SK-N-SH (cell line): ENCODE data around the gene PRKACG.

ENCODE experiments used
- CTCF ChIP-seq: fragments of 200-600 bp; sonication (generic); IDR thresholded peaks from 2 replicates; pipeline ENCODE4 v1.6.1; 2017; ENCODE audit warnings: antibody characterized with exemption, mild to moderate bottlenecking, moderate library complexity
- EZH2phosphoT487 ChIP-seq: fragments of 200-600 bp; sonication (generic); IDR thresholded peaks from 2 replicates; pipeline ENCODE4 v1.6.1; 2017; ENCODE audit warnings: low read depth, mixed run types, mild to moderate bottlenecking, antibody characterized with exemption, moderate library complexity, borderline replicate concordance
- GABPA ChIP-seq: IDR thresholded peaks from 2 replicates; pipeline ENCODE4 v1.4.0; 2012; ENCODE audit warnings: low read depth, mild to moderate bottlenecking
- MXI1 ChIP-seq: IDR thresholded peaks from 2 replicates; pipeline ENCODE4 v1.6.1; 2012; ENCODE audit warnings: mild to moderate bottlenecking, low read depth, low read length, improper control_type of control experiment
- NFIC ChIP-seq: IDR thresholded peaks from 2 replicates; pipeline ENCODE4 v1.4.0; 2012; ENCODE audit warnings: borderline replicate concordance
- NRF1 ChIP-seq: IDR thresholded peaks from 2 replicates; pipeline ENCODE4 v1.6.1; 2012; ENCODE audit warnings: low read depth, mild to moderate bottlenecking, low read length
- POLR2AphosphoS5 ChIP-seq: IDR thresholded peaks from 2 replicates; pipeline ENCODE4 v1.6.1; 2012; ENCODE audit warnings: low read depth, low read length
- RFX5 ChIP-seq: IDR thresholded peaks from 2 replicates; pipeline ENCODE4 v1.6.1; 2012; ENCODE audit warnings: mild to moderate bottlenecking, improper control_type of control experiment, low read length
- USF2 ChIP-seq: fragments of 150-350 bp; IDR thresholded peaks from 2 replicates; pipeline ENCODE4 v1.6.1; 2017; ENCODE audit warnings: antibody characterized with exemption, low read length, low read depth, borderline replicate concordance
- YY1 ChIP-seq: IDR thresholded peaks from 2 replicates; pipeline ENCODE4 v1.4.0; 2012; ENCODE audit warnings: low read depth, mild to moderate bottlenecking
- TF ChIP-seq, protein P1 (sequence below): IDR thresholded peaks from 2 replicates; pipeline ENCODE4 v1.6.1; 2012; ENCODE audit warnings: mild to moderate bottlenecking, low read depth, low read length, moderate library complexity
- TF ChIP-seq, protein P2 (sequence below): IDR thresholded peaks from 2 replicates; pipeline ENCODE4; 2012

DNA sequence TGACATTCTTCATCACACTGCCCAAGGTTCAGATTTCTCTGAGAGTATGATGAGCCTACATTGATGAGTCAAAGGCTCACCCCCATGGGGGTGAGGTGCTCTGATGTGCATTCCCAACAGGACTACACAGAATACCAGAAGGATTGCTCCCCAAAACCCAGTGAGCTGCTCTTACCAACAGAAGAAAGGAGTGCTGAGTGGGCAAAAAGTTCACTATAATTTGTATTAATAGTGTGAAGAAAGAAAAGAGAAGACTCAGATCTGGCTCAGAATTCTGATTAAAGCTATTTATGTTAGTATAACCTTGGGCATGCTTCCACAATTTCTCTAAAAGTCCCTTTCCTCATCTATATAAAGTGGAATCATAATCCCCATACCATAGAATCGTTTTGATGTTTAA lies 46.1 kb downstream of the PRKACG start:
- TF ChIP-seq CTCF (no peak), POLR2AphosphoS5 (no peak), NFIC (no peak), USF2 (no peak), YY1 (no peak), GABPA (no peak), RFX5 (no peak), EZH2phosphoT487 (no peak), MXI1 (no peak), NRF1 (no peak)
- TF ChIP-seq, protein P1, sequence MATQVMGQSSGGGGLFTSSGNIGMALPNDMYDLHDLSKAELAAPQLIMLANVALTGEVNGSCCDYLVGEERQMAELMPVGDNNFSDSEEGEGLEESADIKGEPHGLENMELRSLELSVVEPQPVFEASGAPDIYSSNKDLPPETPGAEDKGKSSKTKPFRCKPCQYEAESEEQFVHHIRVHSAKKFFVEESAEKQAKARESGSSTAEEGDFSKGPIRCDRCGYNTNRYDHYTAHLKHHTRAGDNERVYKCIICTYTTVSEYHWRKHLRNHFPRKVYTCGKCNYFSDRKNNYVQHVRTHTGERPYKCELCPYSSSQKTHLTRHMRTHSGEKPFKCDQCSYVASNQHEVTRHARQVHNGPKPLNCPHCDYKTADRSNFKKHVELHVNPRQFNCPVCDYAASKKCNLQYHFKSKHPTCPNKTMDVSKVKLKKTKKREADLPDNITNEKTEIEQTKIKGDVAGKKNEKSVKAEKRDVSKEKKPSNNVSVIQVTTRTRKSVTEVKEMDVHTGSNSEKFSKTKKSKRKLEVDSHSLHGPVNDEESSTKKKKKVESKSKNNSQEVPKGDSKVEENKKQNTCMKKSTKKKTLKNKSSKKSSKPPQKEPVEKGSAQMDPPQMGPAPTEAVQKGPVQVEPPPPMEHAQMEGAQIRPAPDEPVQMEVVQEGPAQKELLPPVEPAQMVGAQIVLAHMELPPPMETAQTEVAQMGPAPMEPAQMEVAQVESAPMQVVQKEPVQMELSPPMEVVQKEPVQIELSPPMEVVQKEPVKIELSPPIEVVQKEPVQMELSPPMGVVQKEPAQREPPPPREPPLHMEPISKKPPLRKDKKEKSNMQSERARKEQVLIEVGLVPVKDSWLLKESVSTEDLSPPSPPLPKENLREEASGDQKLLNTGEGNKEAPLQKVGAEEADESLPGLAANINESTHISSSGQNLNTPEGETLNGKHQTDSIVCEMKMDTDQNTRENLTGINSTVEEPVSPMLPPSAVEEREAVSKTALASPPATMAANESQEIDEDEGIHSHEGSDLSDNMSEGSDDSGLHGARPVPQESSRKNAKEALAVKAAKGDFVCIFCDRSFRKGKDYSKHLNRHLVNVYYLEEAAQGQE: no peak
- TF ChIP-seq, protein P2, sequence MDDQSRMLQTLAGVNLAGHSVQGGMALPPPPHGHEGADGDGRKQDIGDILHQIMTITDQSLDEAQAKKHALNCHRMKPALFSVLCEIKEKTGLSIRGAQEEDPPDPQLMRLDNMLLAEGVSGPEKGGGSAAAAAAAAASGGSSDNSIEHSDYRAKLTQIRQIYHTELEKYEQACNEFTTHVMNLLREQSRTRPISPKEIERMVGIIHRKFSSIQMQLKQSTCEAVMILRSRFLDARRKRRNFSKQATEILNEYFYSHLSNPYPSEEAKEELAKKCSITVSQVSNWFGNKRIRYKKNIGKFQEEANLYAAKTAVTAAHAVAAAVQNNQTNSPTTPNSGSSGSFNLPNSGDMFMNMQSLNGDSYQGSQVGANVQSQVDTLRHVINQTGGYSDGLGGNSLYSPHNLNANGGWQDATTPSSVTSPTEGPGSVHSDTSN: no peak
